Panc1 (cell line): ENCODE results near the gene IAH1. TPM values are rescaled to one million over a fixed set of nuclear protein-coding genes. Genes with fewer than 3 reads are reported as not detected.

Experiments used
- ATAC-seq: fragments of 200-7000 bp; cut with Tn5 transposase; 2 replicates; pipeline ENCODE4 v1.9.1; 2020; ENCODE audit warnings: mild to moderate bottlenecking, moderate library complexity
- BruUV-seq: library from RNA; stranded (reverse); fragments of 400-500 nt; replicated peaks from 2 replicates; lab custom pipeline; 2021; lab: Mats Ljungman, UMichigan
- CTCF ChIA-PET: fragments of 300-600 bp; sonication (Branson Sonifier 250); formaldehyde crosslinking; loops from one replicate; lab custom pipeline; 2022; ENCODE audit warnings: antibody characterized with exemption; lab: Charles Lee
- POLR2A ChIA-PET: fragments of 300-600 bp; sonication (Branson Sonifier 250); formaldehyde crosslinking; loops from one replicate; lab custom pipeline; 2022; ENCODE audit warnings: antibody characterized with exemption; lab: Charles Lee
- DNase-seq: peaks from one replicate; pipeline ENCODE4 v3.0.0-alpha.2; 2010; ENCODE audit warnings: low read depth, low spot score
- H3K27ac ChIP-seq: 2 replicates; pipeline ENCODE4 v1.5.1; 2011; ENCODE audit warnings: mild to moderate bottlenecking, low read length, inconsistent platforms
- H3K27me3 ChIP-seq: fragments of 200-500 bp; sonication (Bioruptor generic); 2 replicates; pipeline ENCODE4 v1.6.0; 2014; ENCODE audit warnings: low read length, inconsistent platforms; ENCODE audit not compliant: control insufficient read depth, insufficient read depth
- H3K36me3 ChIP-seq: fragments of 200-500 bp; sonication (Bioruptor generic); 2 replicates; pipeline ENCODE4 v1.5.1; 2014; ENCODE audit warnings: inconsistent platforms, mild to moderate bottlenecking, low read length, moderate library complexity; ENCODE audit not compliant: control insufficient read depth, insufficient read depth
- H3K4me1 ChIP-seq: 2 replicates; pipeline ENCODE4 v1.5.1; 2011; ENCODE audit warnings: inconsistent platforms, mild to moderate bottlenecking, low read length, moderate library complexity; ENCODE audit not compliant: control insufficient read depth, insufficient read depth
- H3K4me3 ChIP-seq, 2 experiments: 2 replicates each; pipeline ENCODE4 v1.5.1; 2011 to 2012; ENCODE audit warnings: low read depth in 2 of 2, low read length in 2 of 2, mild to moderate bottlenecking in 2 of 2, inconsistent platforms in 1 of 2, moderate library complexity in 1 of 2
- H3K9me3 ChIP-seq: fragments of 200-500 bp; sonication (Bioruptor generic); 2 replicates; pipeline ENCODE4 v1.5.1; 2014; ENCODE audit warnings: low read depth, mild to moderate bottlenecking, inconsistent platforms, low read length, moderate library complexity; ENCODE audit not compliant: control insufficient read depth, insufficient read depth
- POLR2AphosphoS5 ChIP-seq: IDR thresholded peaks from 2 replicates; pipeline ENCODE4 v1.6.1; 2012; ENCODE audit warnings: mild to moderate bottlenecking, low read depth, low read length, moderate library complexity
- SIN3A ChIP-seq: IDR thresholded peaks from 2 replicates; pipeline ENCODE4 v1.6.1; 2012; ENCODE audit warnings: low read depth, mild to moderate bottlenecking, low read length, moderate library complexity, borderline replicate concordance; ENCODE audit not compliant: insufficient read depth
- TCF7L2 ChIP-seq: IDR thresholded peaks from 2 replicates; pipeline ENCODE4 v1.6.1; 2011; ENCODE audit warnings: mild to moderate bottlenecking, low read depth, low read length, inconsistent platforms
- in situ Hi-C: cut with HindIII; loops from 2 replicates; pipeline ENCODE4 v1.10.0; 2016; ENCODE audit warnings: low sequenced_read_pairs, low pct_unique_long_range_greater_than_20kb
- intact Hi-C: fragments of 100-400 bp; cut with micrococcal nuclease; formaldehyde crosslinking; loops from one replicate; pipeline ENCODE4 v1.10.0; 2022; ENCODE audit not compliant: unreplicated experiment
- total RNA-seq: library from RNA; stranded (reverse); gene quantifications from one replicate; pipeline ENCODE4 v1.2.1, GENCODE V29; 2021; ENCODE audit not compliant: unreplicated experiment
- TF ChIP-seq, protein P1 (sequence below): fragments of 450-650 bp; IDR thresholded peaks from 2 replicates; pipeline ENCODE4 v1.5.1; 2017; ENCODE audit warnings: mild to moderate bottlenecking
- TF ChIP-seq, protein P2 (sequence below), 2 experiments: IDR thresholded peaks; 2 replicates each; pipeline ENCODE4 v1.6.1; 2011 to 2012; ENCODE audit warnings: low read depth in 2 of 2, control low read depth in 1 of 2, low read length in 1 of 2, mild to moderate bottlenecking in 1 of 2, moderate library complexity in 1 of 2; ENCODE audit not compliant: insufficient read depth in 1 of 2

The IAH1 gene
- total RNA-seq, 1 experiment from 2014 or later: 72.2 TPM

DNA sequence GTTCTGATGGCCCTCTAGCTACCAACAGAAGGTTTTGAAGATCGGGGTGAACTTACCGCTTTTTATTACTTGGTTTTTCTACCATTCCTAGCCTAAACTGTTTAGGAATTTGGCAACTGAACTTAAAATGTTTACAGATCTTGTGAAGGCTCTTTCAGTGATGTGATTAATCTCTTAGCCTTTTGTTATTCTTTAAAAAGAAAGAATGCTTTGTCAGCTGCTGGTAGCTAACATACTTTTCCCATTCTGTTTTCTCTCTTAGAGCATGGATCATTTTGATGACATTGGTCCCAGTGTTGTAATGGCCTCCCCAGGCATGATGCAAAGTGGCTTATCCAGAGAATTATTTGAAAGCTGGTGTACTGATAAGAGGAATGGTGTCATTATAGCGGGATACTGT, 32.8 kb upstream of the IAH1 start:
- H3K9me3 ChIP-seq: no peaks in the 10 kb centered on the region
- H3K27me3 ChIP-seq: no peaks in the 10 kb centered on the region
- TF ChIP-seq POLR2AphosphoS5: no peak
- no peak for TF ChIP-seq TCF7L2
- TF ChIP-seq SIN3A: no peak
- TF ChIP-seq, protein P1, sequence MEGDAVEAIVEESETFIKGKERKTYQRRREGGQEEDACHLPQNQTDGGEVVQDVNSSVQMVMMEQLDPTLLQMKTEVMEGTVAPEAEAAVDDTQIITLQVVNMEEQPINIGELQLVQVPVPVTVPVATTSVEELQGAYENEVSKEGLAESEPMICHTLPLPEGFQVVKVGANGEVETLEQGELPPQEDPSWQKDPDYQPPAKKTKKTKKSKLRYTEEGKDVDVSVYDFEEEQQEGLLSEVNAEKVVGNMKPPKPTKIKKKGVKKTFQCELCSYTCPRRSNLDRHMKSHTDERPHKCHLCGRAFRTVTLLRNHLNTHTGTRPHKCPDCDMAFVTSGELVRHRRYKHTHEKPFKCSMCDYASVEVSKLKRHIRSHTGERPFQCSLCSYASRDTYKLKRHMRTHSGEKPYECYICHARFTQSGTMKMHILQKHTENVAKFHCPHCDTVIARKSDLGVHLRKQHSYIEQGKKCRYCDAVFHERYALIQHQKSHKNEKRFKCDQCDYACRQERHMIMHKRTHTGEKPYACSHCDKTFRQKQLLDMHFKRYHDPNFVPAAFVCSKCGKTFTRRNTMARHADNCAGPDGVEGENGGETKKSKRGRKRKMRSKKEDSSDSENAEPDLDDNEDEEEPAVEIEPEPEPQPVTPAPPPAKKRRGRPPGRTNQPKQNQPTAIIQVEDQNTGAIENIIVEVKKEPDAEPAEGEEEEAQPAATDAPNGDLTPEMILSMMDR: no peak
- TF ChIP-seq, protein P2, sequence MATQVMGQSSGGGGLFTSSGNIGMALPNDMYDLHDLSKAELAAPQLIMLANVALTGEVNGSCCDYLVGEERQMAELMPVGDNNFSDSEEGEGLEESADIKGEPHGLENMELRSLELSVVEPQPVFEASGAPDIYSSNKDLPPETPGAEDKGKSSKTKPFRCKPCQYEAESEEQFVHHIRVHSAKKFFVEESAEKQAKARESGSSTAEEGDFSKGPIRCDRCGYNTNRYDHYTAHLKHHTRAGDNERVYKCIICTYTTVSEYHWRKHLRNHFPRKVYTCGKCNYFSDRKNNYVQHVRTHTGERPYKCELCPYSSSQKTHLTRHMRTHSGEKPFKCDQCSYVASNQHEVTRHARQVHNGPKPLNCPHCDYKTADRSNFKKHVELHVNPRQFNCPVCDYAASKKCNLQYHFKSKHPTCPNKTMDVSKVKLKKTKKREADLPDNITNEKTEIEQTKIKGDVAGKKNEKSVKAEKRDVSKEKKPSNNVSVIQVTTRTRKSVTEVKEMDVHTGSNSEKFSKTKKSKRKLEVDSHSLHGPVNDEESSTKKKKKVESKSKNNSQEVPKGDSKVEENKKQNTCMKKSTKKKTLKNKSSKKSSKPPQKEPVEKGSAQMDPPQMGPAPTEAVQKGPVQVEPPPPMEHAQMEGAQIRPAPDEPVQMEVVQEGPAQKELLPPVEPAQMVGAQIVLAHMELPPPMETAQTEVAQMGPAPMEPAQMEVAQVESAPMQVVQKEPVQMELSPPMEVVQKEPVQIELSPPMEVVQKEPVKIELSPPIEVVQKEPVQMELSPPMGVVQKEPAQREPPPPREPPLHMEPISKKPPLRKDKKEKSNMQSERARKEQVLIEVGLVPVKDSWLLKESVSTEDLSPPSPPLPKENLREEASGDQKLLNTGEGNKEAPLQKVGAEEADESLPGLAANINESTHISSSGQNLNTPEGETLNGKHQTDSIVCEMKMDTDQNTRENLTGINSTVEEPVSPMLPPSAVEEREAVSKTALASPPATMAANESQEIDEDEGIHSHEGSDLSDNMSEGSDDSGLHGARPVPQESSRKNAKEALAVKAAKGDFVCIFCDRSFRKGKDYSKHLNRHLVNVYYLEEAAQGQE (IDR thresholded peaks at IDR 0.05; ENCODE audit: insufficient read depth in 1 of 2, low read depth in 2 of 2, low read length in 1 of 2): no peak
- peaks cover 20% of the 10 kb centered on the region; the same call in 1 of the 2 replicates for H3K36me3 ChIP-seq
- H3K4me1 ChIP-seq: no peaks in the 10 kb centered on the region
- in situ Hi-C loops (no loop called here), intact Hi-C loops (no loop called here)
- no TSS peak for BruUV-seq
- H3K27ac ChIP-seq: no peak overlapping the region
- no peak for ATAC-seq
- H3K4me3 ChIP-seq: no peak overlapping the region
- CTCF ChIA-PET: no interaction called here
- no peak for DNase-seq
- POLR2A ChIA-PET: no interaction called here

DNA sequence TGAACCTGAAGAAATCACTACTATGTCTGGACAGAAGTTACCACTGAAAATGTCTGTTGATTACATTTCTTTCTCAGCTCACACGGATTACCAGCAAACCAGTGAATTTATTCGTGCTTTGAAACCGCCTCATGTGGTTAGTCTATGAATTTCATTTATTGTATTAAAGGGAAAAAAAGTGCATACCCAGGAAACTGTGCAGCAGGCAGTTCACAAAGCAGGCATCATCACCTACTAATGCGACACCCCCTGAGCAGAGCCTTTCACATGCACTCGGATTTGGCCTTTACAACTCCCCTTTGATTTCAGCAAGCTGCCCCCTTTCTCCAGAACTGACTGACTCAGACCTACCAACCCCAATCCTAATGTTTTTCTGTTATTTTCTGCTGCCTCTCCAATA, 30.8 kb upstream of the IAH1 start:
- DNase-seq (no peak), ATAC-seq (no peak)
- TF ChIP-seq POLR2AphosphoS5: no peak
- no peak for TF ChIP-seq TCF7L2
- BruUV-seq: no TSS peak
- in situ Hi-C loops (no loop called here), intact Hi-C loops (no loop called here)
- H3K36me3 ChIP-seq: peaks cover 20% of the 10 kb centered on the region; the same call in 1 of the 2 replicates
- H3K27ac ChIP-seq: no peak overlapping the region
- no peak overlapping the region for H3K4me3 ChIP-seq
- POLR2A ChIA-PET: interaction anchor here (0.7 kb wide), 1 partner anchor 19 kb away, joined by 3 read pairs; no protein-coding TSS in a partner anchor
- H3K4me1 ChIP-seq: no peaks in the 10 kb centered on the region
- H3K27me3 ChIP-seq: no peaks in the 10 kb centered on the region
- CTCF ChIA-PET: no interaction called here
- no peaks in the 10 kb centered on the region for H3K9me3 ChIP-seq

DNA sequence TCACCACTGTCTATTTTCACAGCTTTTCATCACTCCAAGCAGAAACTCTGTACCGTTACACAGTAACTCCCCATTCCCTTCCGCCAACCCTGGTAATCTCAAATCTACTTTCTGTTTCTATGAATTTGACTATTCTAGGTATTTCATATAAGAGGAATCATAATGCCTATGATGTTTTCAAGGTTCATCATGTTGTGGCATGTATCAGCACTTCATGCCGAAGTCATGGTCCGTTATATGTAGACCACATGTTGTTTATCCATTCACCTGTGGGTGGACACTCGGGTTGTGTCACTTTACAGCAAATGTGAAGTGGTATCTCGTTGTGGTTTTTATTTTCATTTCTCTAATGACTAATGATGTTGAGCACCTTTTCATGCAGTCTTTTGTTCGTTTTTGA, 29.3 kb upstream of the IAH1 start:
- TF ChIP-seq TCF7L2 (no peak), POLR2AphosphoS5 (no peak), SIN3A (no peak)
- TF ChIP-seq, protein P2 (IDR thresholded peaks at IDR 0.05; ENCODE audit: insufficient read depth in 1 of 2, low read depth in 2 of 2, low read length in 1 of 2): no peak
- TF ChIP-seq, protein P1: no peak
- in situ Hi-C loops (no loop called here), intact Hi-C loops (no loop called here)
- ChIA-PET POLR2A (no interaction called here), CTCF (no interaction called here)
- BruUV-seq: no TSS peak
- Histone ChIP-seq H3K9me3 (no peaks in the 10 kb centered on the region), H3K4me3 (no peak overlapping the region), H3K27ac (no peak overlapping the region), H3K4me1 (no peaks in the 10 kb centered on the region), H3K27me3 (no peaks in the 10 kb centered on the region), H3K36me3 (peaks cover 17% of the 10 kb centered on the region; the same call in 1 of the 2 replicates)
- DNase-seq: no peak
- ATAC-seq: no peak
